Adrenal gland (tissue), 12 donors: Measurements from ENCODE around the gene INAFM2. TPM values are rescaled to one million over a fixed set of nuclear protein-coding genes. Genes with fewer than 3 reads are reported as not detected.

Source experiments
- DNase-seq, 7 donors: peaks; one replicate each; pipeline ENCODE4 v3.0.0-alpha.2; 2019 to 2020
- H3K27ac ChIP-seq, 5 donors: fragments of 200-600 bp; sonication (generic) in 4 of 5; 1 replicate in 3 of 5; 2 replicates in 2 of 5; pipeline versions ENCODE4 v1.5.1 to v1.8.0; 2016 to 2020; ENCODE audit warnings: mild to moderate bottlenecking in 1 of 5
- H3K27me3 ChIP-seq: fragments of 200-600 bp; 2 replicates; pipeline ENCODE4 v1.8.0; 2021
- H3K36me3 ChIP-seq, 2 donors: fragments of 200-600 bp; replicated peaks in 1 of 2; 1 replicate in 1 of 2; 2 replicates in 1 of 2; pipeline versions ENCODE4 v1.5.1 to v1.8.0; 2018 to 2022
- H3K4me1 ChIP-seq, 2 donors: fragments of 200-600 bp; replicated peaks in 1 of 2; 1 replicate in 1 of 2; 2 replicates in 1 of 2; pipeline versions ENCODE4 v1.5.1 to v1.8.0; 2018 to 2021
- H3K4me3 ChIP-seq, 4 donors: fragments of 200-600 bp; sonication (generic) in 3 of 4; one replicate each; pipeline ENCODE4 v1.5.1; 2016 to 2018
- H3K9me3 ChIP-seq, 3 donors: fragments of 200-600 bp; sonication (generic) in 1 of 3; replicated peaks in 1 of 3; 1 replicate in 2 of 3; 2 replicates in 1 of 3; pipeline versions ENCODE4 v1.5.1 to v1.8.0; 2016 to 2021
- POLR2A ChIP-seq, 2 donors: fragments of 450-650 bp; IDR thresholded peaks; one replicate each; pipeline ENCODE4 v1.6.1; 2017; ENCODE audit warnings: antibody characterized with exemption in 2 of 2, mild to moderate bottlenecking in 2 of 2, moderate library complexity in 1 of 2
- WGBS, 4 donors: extraction: QIAGEN DNeasy Blood & Tissue Kit in 2 of 4; methylation state at CpG; one replicate each; pipeline versions ENCODE4 v1.1.5 to v1.1.7; 2013 to 2017; 5-methylcytosine and 5-hydroxymethylcytosine counted together
- intact Hi-C, 2 donors: fragments of 100-400 bp; cut with DNase I; formaldehyde crosslinking; loops; one replicate each; pipeline versions ENCODE4 v1.14.1 to v1.15.0; 2022 to 2023
- polyA plus RNA-seq, 3 donors: library from polyadenylated mRNA; stranded (reverse); fragments of 200-250 nt in 2 of 3; fragments of 350-450 nt in 1 of 3; fragmentation: Illumina TruSeq in 1 of 3; extraction: RNeasy Lipid Tissue Mini Kit (QIAGEN cat#74804) in 1 of 3; gene quantifications; one replicate each; pipeline ENCODE4 v1.2.3, GENCODE V29; 2013 to 2014
- total RNA-seq, 9 donors: library from RNA; depleted of rRNA in 4 of 9; stranded (reverse); fragments of >200 nt in 4 of 9; fragments of 120-200 nt in 1 of 9; fragmentation: NEBNext Ultra II Directional in 1 of 9; extraction: Animal tissue kit (Norgen Biotek cat#: 25700) in 1 of 9; gene quantifications; one replicate each; pipeline versions ENCODE4 v1.1.0 to v1.2.4, GENCODE V29; 2013 to 2023
- TF ChIP-seq, protein P1 (sequence below), 6 experiments: fragments of 450-650 bp in 4 of 6; fragments of 200-600 bp in 2 of 6; sonication (generic) in 1 of 6; IDR thresholded peaks; 1 replicate in 5 of 6; 2 replicates in 1 of 6; pipeline versions ENCODE4 v1.5.1 to v1.8.0; 2016 to 2021; ENCODE audit warnings: antibody characterized with exemption in 6 of 6, mild to moderate bottlenecking in 2 of 6, moderate library complexity in 1 of 6
- donor health status: healthy with polysubstance abuse.
- donor health status: Bipolar disorder and iron deficiency.
- donor health status: DM: yes; HTN: yes; CAD: no.
- donor health status: DM: no; HTN: no; CAD: no.
- donor health status: DM: no; HTN: no; CAD: no.
- donor health status: DM: yes; HTN: yes; CAD: no.

The INAFM2 gene
- total and polyA plus RNA-seq, 12 donors = 10.6 to 25.5 (median 20.1) TPM

DNA sequence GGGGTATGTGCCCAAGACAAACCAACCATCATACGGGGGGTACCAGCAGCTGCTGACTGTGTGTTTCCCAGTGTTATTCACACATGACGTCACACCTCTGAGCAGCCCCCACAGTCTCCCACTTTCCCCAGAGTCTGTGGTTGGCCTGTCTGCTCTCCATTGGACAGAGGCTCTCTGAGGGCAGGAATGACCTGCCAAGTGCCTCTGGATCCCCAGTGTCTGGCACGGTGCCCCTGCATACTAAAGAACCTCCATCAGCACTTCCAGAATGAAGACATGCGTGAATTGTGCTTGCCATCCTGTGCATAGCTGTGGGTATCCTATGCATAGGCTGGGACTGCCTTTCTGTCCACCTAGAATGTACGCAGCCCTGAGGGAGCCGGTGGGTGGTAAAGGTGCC lies 20.7 kb downstream of the INAFM2 start:
- no peak for DNase-seq
- Histone ChIP-seq H3K27ac (no peak overlapping the region), H3K36me3 (no peaks in the 10 kb centered on the region), H3K27me3 (no peaks in the 10 kb centered on the region), H3K4me3 (no peak overlapping the region), H3K9me3 (no peaks in the 10 kb centered on the region), H3K4me1 (peaks cover 20% of the 10 kb centered on the region in 2 donors)
- intact Hi-C loops = no loop called here
- WGBS, 4 donors = 36 to 64% (median 37%) methylated on average over 2 to 6 of the region's 6 CpGs
- TF ChIP-seq, protein P1, sequence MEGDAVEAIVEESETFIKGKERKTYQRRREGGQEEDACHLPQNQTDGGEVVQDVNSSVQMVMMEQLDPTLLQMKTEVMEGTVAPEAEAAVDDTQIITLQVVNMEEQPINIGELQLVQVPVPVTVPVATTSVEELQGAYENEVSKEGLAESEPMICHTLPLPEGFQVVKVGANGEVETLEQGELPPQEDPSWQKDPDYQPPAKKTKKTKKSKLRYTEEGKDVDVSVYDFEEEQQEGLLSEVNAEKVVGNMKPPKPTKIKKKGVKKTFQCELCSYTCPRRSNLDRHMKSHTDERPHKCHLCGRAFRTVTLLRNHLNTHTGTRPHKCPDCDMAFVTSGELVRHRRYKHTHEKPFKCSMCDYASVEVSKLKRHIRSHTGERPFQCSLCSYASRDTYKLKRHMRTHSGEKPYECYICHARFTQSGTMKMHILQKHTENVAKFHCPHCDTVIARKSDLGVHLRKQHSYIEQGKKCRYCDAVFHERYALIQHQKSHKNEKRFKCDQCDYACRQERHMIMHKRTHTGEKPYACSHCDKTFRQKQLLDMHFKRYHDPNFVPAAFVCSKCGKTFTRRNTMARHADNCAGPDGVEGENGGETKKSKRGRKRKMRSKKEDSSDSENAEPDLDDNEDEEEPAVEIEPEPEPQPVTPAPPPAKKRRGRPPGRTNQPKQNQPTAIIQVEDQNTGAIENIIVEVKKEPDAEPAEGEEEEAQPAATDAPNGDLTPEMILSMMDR (IDR thresholded peaks at IDR 0.05) = no peak
- no peak for TF ChIP-seq POLR2A (IDR thresholded peaks at IDR 0.05)

DNA sequence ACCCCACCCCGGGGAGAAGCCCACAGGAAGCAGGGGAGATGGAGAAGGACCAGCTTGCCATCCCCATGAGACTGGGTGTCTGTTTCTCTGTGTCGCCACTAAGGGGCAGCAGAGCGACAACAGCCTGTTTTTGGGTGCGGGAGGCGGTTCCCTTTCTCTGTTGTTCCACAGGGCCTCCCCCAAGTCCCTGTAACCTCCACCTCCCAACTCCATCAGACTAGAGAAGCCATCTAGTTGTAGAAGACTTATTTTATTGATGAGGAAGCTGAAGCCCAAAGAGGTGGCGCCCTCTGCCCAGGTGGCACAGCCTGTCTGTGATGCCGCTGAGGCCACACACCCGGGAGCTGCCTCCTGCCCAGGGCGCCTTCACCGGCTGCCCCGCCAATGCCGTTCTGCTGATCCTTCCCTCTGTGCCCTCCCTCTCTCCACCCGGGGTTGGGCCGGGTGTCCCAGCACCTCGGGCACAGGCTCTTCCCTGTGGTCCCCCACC lies 21.2 kb downstream of the INAFM2 start:
- Histone ChIP-seq H3K4me3 (no peak overlapping the region), H3K27ac (no peak overlapping the region), H3K27me3 (no peaks in the 10 kb centered on the region), H3K36me3 (no peaks in the 10 kb centered on the region), H3K9me3 (no peaks in the 10 kb centered on the region), H3K4me1 (peaks cover 15% of the 10 kb centered on the region in 2 donors)
- DNase-seq = peak; percentile 63 to 77 (median 68)
- TF ChIP-seq, protein P1 (IDR thresholded peaks at IDR 0.05) = peak; percentile 72 to 84 (median 76)
- no peak for TF ChIP-seq POLR2A (IDR thresholded peaks at IDR 0.05)
- intact Hi-C loops = no loop called here
- whole genome bisulfite sequencing, 4 donors = 23 to 37% (median 32%) methylated on average over 8 to 15 of the region's 15 CpGs

DNA sequence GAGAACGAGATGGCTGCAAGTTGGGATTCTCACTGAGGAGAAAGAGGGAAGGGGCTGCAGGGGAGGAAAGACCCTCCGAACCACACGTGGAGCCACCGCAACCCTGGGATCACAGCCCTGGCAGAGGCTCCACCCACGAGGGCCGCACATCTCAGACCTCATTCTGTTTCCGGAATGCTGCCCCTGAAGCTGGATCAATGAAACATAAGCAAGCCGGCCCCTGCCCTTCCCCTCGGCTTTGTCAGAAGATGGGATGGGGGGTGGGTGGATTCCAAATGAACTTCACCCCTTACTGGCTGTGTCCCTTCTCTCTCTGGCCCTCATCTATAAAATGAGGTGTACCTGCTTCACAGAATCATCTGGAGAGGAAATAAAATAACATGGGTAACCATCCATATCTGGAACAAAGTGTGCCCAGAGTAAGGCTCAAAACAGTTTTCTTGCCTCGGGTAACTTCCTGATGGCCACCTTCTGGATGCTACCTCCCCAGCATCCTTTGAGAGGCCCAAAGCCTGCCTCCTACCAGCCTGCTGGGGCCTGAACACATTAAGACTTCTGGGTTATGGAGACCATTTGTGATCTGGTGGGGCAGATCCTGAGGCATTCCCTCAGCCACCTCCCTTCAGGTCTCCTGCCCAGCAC lies 21.9 kb downstream of the INAFM2 start:
- Histone ChIP-seq H3K27me3 (no peaks in the 10 kb centered on the region), H3K4me1 (peaks cover 8 to 9% of the 10 kb centered on the region in 2 donors), H3K27ac (no peak overlapping the region), H3K4me3 (no peak overlapping the region), H3K9me3 (no peaks in the 10 kb centered on the region), H3K36me3 (no peaks in the 10 kb centered on the region)
- intact Hi-C loops = no loop called here
- WGBS, 4 donors = 59 to 72% (median 65%) methylated on average over 10 of the region's 10 CpGs
- no peak for TF ChIP-seq POLR2A (IDR thresholded peaks at IDR 0.05)
- TF ChIP-seq, protein P1 (IDR thresholded peaks at IDR 0.05) = no peak
- no peak for DNase-seq

DNA sequence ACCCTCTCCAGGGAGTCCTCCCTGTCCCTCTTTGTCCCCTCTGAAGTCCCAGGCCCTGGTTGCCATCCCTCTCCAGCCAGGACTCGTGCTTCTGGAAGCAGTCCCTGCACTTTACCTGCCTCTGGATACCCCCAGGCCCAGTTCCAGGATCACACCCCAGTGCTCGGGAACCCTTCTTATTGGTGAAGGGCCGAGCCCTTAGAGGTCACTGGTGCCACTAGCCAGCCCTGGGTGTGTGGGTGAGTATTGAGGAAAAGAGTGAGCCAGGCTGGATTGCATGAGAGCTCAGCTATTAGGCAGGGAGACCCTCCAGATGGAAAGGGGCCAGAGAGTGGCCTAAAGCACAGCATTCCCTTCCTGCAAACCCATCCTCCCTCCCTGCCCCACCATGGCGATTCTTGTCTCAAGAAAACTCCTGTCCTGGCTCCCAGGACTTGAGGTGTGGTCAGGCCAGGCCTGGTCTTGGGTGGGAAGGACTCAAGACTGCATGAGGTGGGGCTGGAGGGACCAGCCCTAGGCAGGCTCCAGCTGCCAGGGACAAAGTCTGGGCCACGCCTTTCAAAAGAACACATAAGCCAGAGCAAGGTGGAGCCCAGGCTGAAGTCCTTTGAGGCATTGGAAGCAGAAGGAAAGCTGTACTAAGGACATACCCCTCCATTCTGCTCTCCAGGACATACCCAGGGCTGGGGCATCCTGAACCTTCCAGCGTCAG lies 22.5 kb downstream of the INAFM2 start:
- Histone ChIP-seq H3K27ac (no peak overlapping the region), H3K36me3 (no peaks in the 10 kb centered on the region), H3K4me1 (peaks cover 2 to 3% of the 10 kb centered on the region in 2 donors), H3K9me3 (no peaks in the 10 kb centered on the region), H3K27me3 (no peaks in the 10 kb centered on the region), H3K4me3 (no peak overlapping the region)
- intact Hi-C loops = no loop called here
- no peak for DNase-seq
- TF ChIP-seq, protein P1 (IDR thresholded peaks at IDR 0.05) = no peak
- TF ChIP-seq POLR2A (IDR thresholded peaks at IDR 0.05) = no peak
- WGBS, 4 donors = 83 to 91% (median 86%) methylated on average over 5 to 6 of the region's 6 CpGs
